Activated B cell treated with CpG ODN at 0.5 μM for 24 hours (primary cell): ENCODE results near the gene TCF12. TPM values are rescaled to one million over a fixed set of nuclear protein-coding genes. Genes with fewer than 3 reads are reported as not detected.

Source experiments
- ATAC-seq: fragments of 200-7000 bp; cut with Tn5 transposase; one replicate; pipeline ENCODE4 v1.10.0; 2021; ENCODE audit warnings: low read depth, mild to moderate bottlenecking, moderate library complexity
- CTCF ChIA-PET: fragments of 350-600 bp; sonication (Branson Sonifier 250); formaldehyde crosslinking; loops from one replicate; lab custom pipeline; 2021; ENCODE audit warnings: antibody characterized with exemption; lab: Charles Lee
- POLR2A ChIA-PET: fragments of 350-600 bp; sonication (Branson Sonifier 250); formaldehyde crosslinking; loops from one replicate; lab custom pipeline; 2021; ENCODE audit warnings: antibody characterized with exemption; lab: Charles Lee
- DNase-seq: peaks from one replicate; pipeline ENCODE4 v3.0.0; 2022
- H3K27ac Mint-ChIP-seq: one replicate; pipeline ENCODE4 v1.8.0; 2020; ENCODE audit warnings: mixed read lengths
- H3K27me3 Mint-ChIP-seq: one replicate; pipeline ENCODE4 v1.8.0; 2021; ENCODE audit warnings: mixed read lengths
- H3K36me3 Mint-ChIP-seq: one replicate; pipeline ENCODE4 v1.8.0; 2021; ENCODE audit warnings: low read depth, mixed read lengths
- H3K4me1 Mint-ChIP-seq: one replicate; pipeline ENCODE4 v1.8.0; 2021; ENCODE audit warnings: mixed read lengths
- H3K4me3 Mint-ChIP-seq: one replicate; pipeline ENCODE4 v1.8.0; 2020; ENCODE audit warnings: mild to moderate bottlenecking, mixed read lengths
- H3K9me3 Mint-ChIP-seq: one replicate; pipeline ENCODE4 v1.8.0; 2020; ENCODE audit warnings: mixed read lengths
- CTCF ChIP-seq: fragments of 200-600 bp; IDR thresholded peaks from one replicate; pipeline ENCODE4 v1.8.0; 2022; ENCODE audit warnings: antibody characterized with exemption, mild to moderate bottlenecking
- intact Hi-C: fragments of 100-400 bp; cut with micrococcal nuclease; formaldehyde crosslinking; loops from one replicate; pipeline ENCODE4 v1.15.1; 2024
- total RNA-seq: library from RNA; stranded (reverse); gene quantifications from 2 replicates; pipeline ENCODE4 v1.2.3, GENCODE V29; 2022

Gene TCF12
- total RNA-seq, 1 donor from 2014 or later, result 119 TPM

GRCh38 chr15:57328479-57328878 lies 410.0 kb downstream of the TCF12 start:
- no peaks in the 10 kb centered on the region for H3K36me3 Mint-ChIP-seq
- H3K9me3 Mint-ChIP-seq, result no peaks in the 10 kb centered on the region
- no peak for TF ChIP-seq CTCF
- POLR2A ChIA-PET, result no interaction called here
- peaks cover 12% of the 10 kb centered on the region for H3K27me3 Mint-ChIP-seq
- peaks cover 3% of the 10 kb centered on the region for H3K4me1 Mint-ChIP-seq
- CTCF ChIA-PET, result no interaction called here
- H3K4me3 Mint-ChIP-seq, result no peak overlapping the region
- ATAC-seq (no peak), DNase-seq (no peak)
- H3K27ac Mint-ChIP-seq, result no peak overlapping the region
- intact Hi-C loops, result no loop called here

- no peaks in the 10 kb centered on the region for H3K9me3 Mint-ChIP-seq
- H3K4me3 Mint-ChIP-seq, result no peak overlapping the region
- intact Hi-C loops, result no loop called here
- POLR2A ChIA-PET, result no interaction called here
- H3K4me1 Mint-ChIP-seq, result peaks cover 3% of the 10 kb centered on the region
- no peak for DNase-seq
- TF ChIP-seq CTCF, result no peak
- peaks cover 12% of the 10 kb centered on the region for H3K27me3 Mint-ChIP-seq
- CTCF ChIA-PET, result interaction anchor here (0.7 kb wide), 1 partner anchor 182 kb away, joined by 3 read pairs; no protein-coding TSS in a partner anchor
- no peak for ATAC-seq
- no peaks in the 10 kb centered on the region for H3K36me3 Mint-ChIP-seq
- H3K27ac Mint-ChIP-seq, result no peak overlapping the region
Measured at GRCh38 chr15:57328897-57329296, 410.5 kb downstream of the TCF12 start.

GRCh38 chr15:57329582-57330367 lies 411.3 kb downstream of the TCF12 start:
- peaks cover 3% of the 10 kb centered on the region for H3K4me1 Mint-ChIP-seq

GRCh38 chr15:57330619-57331340 lies 412.3 kb downstream of the TCF12 start:
- Mint-ChIP-seq H3K36me3 (no peaks in the 10 kb centered on the region), H3K27me3 (peaks cover 15% of the 10 kb centered on the region), H3K4me3 (no peak overlapping the region), H3K4me1 (peaks cover 3% of the 10 kb centered on the region), H3K9me3 (no peaks in the 10 kb centered on the region), H3K27ac (no peak overlapping the region)
- DNase-seq, result no peak
- no peak for TF ChIP-seq CTCF
- no peak for ATAC-seq
- intact Hi-C loops, result no loop called here
- POLR2A ChIA-PET, result no interaction called here
- CTCF ChIA-PET, result interaction anchor here (1.8 kb wide), 1 partner anchor 10 kb away, joined by 4 read pairs; no protein-coding TSS in a partner anchor

More at GRCh38 chr15:57329582-57330367, 411.3 kb downstream of the TCF12 start:
- Mint-ChIP-seq H3K4me3 (no peak overlapping the region), H3K27ac (no peak overlapping the region), H3K9me3 (no peaks in the 10 kb centered on the region), H3K36me3 (no peaks in the 10 kb centered on the region), H3K27me3 (peaks cover 13% of the 10 kb centered on the region)
- intact Hi-C loops, result no loop called here
- POLR2A ChIA-PET, result no interaction called here
- ATAC-seq (no peak), DNase-seq (no peak)
- CTCF ChIA-PET, result interaction anchor here (0.7 to 1.8 kb wide), 2 partner anchors 11 to 183 kb away, joined by 3 to 4 read pairs; no protein-coding TSS in a partner anchor
- TF ChIP-seq CTCF, result no peak

GRCh38 chr15:57332326-57332725 lies 413.9 kb downstream of the TCF12 start:
- DNase-seq (no peak), ATAC-seq (no peak)
- Mint-ChIP-seq H3K27ac (no peak overlapping the region), H3K27me3 (peaks cover 15% of the 10 kb centered on the region), H3K4me1 (peaks cover 3% of the 10 kb centered on the region), H3K4me3 (no peak overlapping the region), H3K36me3 (no peaks in the 10 kb centered on the region), H3K9me3 (no peaks in the 10 kb centered on the region)
- no peak for TF ChIP-seq CTCF
- ChIA-PET POLR2A (no interaction called here), CTCF (interaction anchor here (0.8 kb wide), 1 partner anchor 8 kb away, joined by 3 read pairs; no protein-coding TSS in a partner anchor)
- intact Hi-C loops, result no loop called here
